ENCODE data around the gene GABRP. TPM values are rescaled to one million over a fixed set of nuclear protein-coding genes. Genes with fewer than 3 reads are reported as not detected.

GABRP gene
- total and polyA plus RNA-seq, 2 donors (not counting 3 experiments of a cell fraction or from before 2014, with no cell fraction given): 0.66 to 3.0 TPM

- no peaks in the 10 kb centered on the region for H4K20me1 ChIP-seq (replicated peaks; ENCODE audit: control insufficient read depth, extremely low read depth, insufficient read depth, low read length)
- dilution Hi-C loops (cut with MboI; ENCODE audit: extremely low pct_ligation_motif_present, low sequenced_read_pairs) (no loop called here), intact Hi-C loops (cut with micrococcal nuclease) (no loop called here)
- no peak overlapping the region for H3K9ac ChIP-seq (replicated peaks; ENCODE audit: extremely low read depth, insufficient read depth, low read length)
- no TSS peak for BruUV-seq (replicated peaks)
- H3K27me3 ChIP-seq (ENCODE audit: control insufficient read depth in 2 of 2, insufficient read depth in 2 of 2, low read length in 2 of 2): peaks cover 2 to 3% of the 10 kb centered on the region in 2 experiments
- no peak overlapping the region for H2AFZ ChIP-seq (ENCODE audit: low read depth, low read length)
- H3K27ac ChIP-seq (ENCODE audit: insufficient read depth, low read depth, low read length): no peak overlapping the region
- FAIRE-seq: no peak
- no peak for TF ChIP-seq FOS (IDR thresholded peaks at IDR 0.05; ENCODE audit: borderline replicate concordance, insufficient read depth, low read length)
- no peak for TF ChIP-seq CTCF (IDR thresholded peaks at IDR 0.05; ENCODE audit: extremely low read depth in 1 of 2, insufficient read depth in 1 of 2, low read depth in 1 of 2, low read length in 2 of 2)
- no peak for TF ChIP-seq JUN (IDR thresholded peaks at IDR 0.05; ENCODE audit: borderline replicate concordance, insufficient read depth, insufficient read length, low read depth)
- no peak for TF ChIP-seq EZH2 (IDR thresholded peaks at IDR 0.05; ENCODE audit: borderline replicate concordance, low read depth, low read length, severe bottlenecking)
- no peak for TF ChIP-seq GATA2 (IDR thresholded peaks at IDR 0.05; ENCODE audit: insufficient read depth, insufficient read length, low read depth, low read length)
- TF ChIP-seq MAX (IDR thresholded peaks at IDR 0.05; ENCODE audit: insufficient read depth, insufficient read length): no peak
- TF ChIP-seq POLR2A (IDR thresholded peaks at IDR 0.05; ENCODE audit: low read depth, low read length): no peak
- no peak for TF ChIP-seq MYC (IDR thresholded peaks at IDR 0.05; ENCODE audit: low read depth, low read length)
- TF ChIP-seq POLR2AphosphoS5 (IDR thresholded peaks at IDR 0.05; ENCODE audit: insufficient read depth, low read depth, low read length): no peak
- DNase-seq (ENCODE audit: low read depth, low spot score): no peak
- no peaks in the 10 kb centered on the region for H3K9me3 ChIP-seq (replicated peaks; ENCODE audit: control insufficient read depth, insufficient read depth, low read length)
- H3K4me1 ChIP-seq (ENCODE audit: control insufficient read depth, extremely low read depth, insufficient read depth, low read length): no peaks in the 10 kb centered on the region
- CTCF ChIA-PET: no interaction called here
- H3K9me1 ChIP-seq (replicated peaks; ENCODE audit: control insufficient read depth, extremely low read depth, insufficient read depth, low read length): no peaks in the 10 kb centered on the region
- H3K36me3 ChIP-seq (ENCODE audit: control insufficient read depth in 2 of 2, extremely low read depth in 1 of 2, insufficient read depth in 2 of 2, low read length in 2 of 2): no peaks in the 10 kb centered on the region
- no peak overlapping the region for H3K4me2 ChIP-seq (ENCODE audit: insufficient read depth, low read length)
- POLR2A ChIA-PET: no interaction called here
- H3K79me2 ChIP-seq (ENCODE audit: control insufficient read depth, insufficient read depth, low read length): no peaks in the 10 kb centered on the region
- H3K4me3 ChIP-seq (replicated peaks in 1 of 3; ENCODE audit: insufficient read depth in 1 of 3, low read depth in 1 of 3, low read length in 3 of 3): no peak overlapping the region
Observed at GRCh38 chr5:170848033-170848432, 64.5 kb downstream of the GABRP start.

Measured in endothelial cell of umbilical vein (primary cell).